ENCODE data around the gene STYX. TPM values are rescaled to one million over a fixed set of nuclear protein-coding genes. Genes with fewer than 3 reads are reported as not detected.
A peak's percentile ranks its signal among the peaks of the same experiment; 100 is the strongest.

STYX gene
- total and polyA plus RNA-seq, 2 experiments from 2014 or later: 23.3 to 40.2 TPM

DNA sequence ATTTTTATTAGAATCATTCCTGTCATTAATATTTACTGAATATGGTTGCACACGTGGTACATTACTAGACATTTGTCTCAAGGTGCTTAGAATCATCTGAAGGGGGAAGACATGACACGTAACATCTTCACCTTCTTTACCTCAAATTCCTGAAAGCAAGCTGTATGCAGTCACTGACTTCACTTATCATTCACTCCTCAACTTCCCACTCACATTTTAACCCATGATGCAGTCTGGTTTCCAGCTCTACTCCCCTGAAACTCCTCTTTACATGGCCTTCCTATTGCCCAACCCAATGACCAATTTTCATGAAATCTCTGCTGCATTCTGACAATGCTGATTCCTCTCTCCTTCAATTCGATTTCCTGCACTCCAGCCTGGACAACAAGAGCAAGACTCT lies 28.7 kb upstream of the STYX start (continued):
- TF ChIP-seq, protein P1, sequence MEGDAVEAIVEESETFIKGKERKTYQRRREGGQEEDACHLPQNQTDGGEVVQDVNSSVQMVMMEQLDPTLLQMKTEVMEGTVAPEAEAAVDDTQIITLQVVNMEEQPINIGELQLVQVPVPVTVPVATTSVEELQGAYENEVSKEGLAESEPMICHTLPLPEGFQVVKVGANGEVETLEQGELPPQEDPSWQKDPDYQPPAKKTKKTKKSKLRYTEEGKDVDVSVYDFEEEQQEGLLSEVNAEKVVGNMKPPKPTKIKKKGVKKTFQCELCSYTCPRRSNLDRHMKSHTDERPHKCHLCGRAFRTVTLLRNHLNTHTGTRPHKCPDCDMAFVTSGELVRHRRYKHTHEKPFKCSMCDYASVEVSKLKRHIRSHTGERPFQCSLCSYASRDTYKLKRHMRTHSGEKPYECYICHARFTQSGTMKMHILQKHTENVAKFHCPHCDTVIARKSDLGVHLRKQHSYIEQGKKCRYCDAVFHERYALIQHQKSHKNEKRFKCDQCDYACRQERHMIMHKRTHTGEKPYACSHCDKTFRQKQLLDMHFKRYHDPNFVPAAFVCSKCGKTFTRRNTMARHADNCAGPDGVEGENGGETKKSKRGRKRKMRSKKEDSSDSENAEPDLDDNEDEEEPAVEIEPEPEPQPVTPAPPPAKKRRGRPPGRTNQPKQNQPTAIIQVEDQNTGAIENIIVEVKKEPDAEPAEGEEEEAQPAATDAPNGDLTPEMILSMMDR (conservative IDR thresholded peaks at IDR 0.05; ENCODE audit: low read depth in 2 of 2): no peak
- TF ChIP-seq, protein P2, sequence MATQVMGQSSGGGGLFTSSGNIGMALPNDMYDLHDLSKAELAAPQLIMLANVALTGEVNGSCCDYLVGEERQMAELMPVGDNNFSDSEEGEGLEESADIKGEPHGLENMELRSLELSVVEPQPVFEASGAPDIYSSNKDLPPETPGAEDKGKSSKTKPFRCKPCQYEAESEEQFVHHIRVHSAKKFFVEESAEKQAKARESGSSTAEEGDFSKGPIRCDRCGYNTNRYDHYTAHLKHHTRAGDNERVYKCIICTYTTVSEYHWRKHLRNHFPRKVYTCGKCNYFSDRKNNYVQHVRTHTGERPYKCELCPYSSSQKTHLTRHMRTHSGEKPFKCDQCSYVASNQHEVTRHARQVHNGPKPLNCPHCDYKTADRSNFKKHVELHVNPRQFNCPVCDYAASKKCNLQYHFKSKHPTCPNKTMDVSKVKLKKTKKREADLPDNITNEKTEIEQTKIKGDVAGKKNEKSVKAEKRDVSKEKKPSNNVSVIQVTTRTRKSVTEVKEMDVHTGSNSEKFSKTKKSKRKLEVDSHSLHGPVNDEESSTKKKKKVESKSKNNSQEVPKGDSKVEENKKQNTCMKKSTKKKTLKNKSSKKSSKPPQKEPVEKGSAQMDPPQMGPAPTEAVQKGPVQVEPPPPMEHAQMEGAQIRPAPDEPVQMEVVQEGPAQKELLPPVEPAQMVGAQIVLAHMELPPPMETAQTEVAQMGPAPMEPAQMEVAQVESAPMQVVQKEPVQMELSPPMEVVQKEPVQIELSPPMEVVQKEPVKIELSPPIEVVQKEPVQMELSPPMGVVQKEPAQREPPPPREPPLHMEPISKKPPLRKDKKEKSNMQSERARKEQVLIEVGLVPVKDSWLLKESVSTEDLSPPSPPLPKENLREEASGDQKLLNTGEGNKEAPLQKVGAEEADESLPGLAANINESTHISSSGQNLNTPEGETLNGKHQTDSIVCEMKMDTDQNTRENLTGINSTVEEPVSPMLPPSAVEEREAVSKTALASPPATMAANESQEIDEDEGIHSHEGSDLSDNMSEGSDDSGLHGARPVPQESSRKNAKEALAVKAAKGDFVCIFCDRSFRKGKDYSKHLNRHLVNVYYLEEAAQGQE (IDR thresholded peaks at IDR 0.05; ENCODE audit: unreplicated experiment): no peak
- TF ChIP-seq ZNF114 (CRISPR knock-in tag; IDR thresholded peaks at IDR 0.05) (no peak), EZH2 (IDR thresholded peaks at IDR 0.05; ENCODE audit: low read depth, unreplicated experiment) (no peak), JUNB (IDR thresholded peaks at IDR 0.05; ENCODE audit: unreplicated experiment) (no peak)
- TF ChIP-seq, protein P3, sequence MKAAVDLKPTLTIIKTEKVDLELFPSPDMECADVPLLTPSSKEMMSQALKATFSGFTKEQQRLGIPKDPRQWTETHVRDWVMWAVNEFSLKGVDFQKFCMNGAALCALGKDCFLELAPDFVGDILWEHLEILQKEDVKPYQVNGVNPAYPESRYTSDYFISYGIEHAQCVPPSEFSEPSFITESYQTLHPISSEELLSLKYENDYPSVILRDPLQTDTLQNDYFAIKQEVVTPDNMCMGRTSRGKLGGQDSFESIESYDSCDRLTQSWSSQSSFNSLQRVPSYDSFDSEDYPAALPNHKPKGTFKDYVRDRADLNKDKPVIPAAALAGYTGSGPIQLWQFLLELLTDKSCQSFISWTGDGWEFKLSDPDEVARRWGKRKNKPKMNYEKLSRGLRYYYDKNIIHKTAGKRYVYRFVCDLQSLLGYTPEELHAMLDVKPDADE (IDR thresholded peaks at IDR 0.05): no peak

DNA sequence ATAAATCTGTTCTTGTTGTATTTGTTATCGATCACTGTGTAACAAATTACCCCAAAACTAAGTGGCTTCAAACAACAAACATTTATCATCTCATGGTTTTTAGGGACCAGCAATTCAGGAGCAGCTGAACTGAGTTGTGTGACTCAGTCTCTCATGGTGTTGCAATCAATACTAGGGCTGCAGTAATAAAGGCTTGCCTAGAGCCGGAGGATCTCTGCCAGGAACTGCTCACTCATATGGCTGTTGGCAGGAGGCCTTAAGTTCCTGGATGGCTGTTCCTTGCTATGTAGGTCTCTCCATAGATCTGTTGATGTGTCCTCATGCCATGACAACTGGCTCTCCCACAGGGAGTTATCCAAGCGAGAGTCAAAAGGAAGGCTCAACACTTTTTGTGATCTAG lies 26.7 kb upstream of the STYX start:
- no peak overlapping the region for H3K27ac ChIP-seq (ENCODE audit: low read depth)
- Mint-ChIP-seq H3K27ac (no peak overlapping the region), H3K9me3 (no peaks in the 10 kb centered on the region; the same call in 2 of the 3 replicates), H3K36me3 (ENCODE audit: low read depth) (peaks cover 9% of the 10 kb centered on the region), H3K4me3 (no peak overlapping the region), H3K27me3 (ENCODE audit: insufficient read depth, low read depth, poor library complexity) (peaks cover 10% of the 10 kb centered on the region), H3K4me1 (peaks cover 11% of the 10 kb centered on the region)
- H3K4me1 ChIP-seq (ENCODE audit: insufficient read depth): peaks cover 10% of the 10 kb centered on the region
- TF ChIP-seq POLR2AphosphoS5 (IDR thresholded peaks at IDR 0.05; ENCODE audit: low read depth) (no peak), CREB1 (CRISPR knock-in tag; IDR thresholded peaks at IDR 0.05; ENCODE audit: low read depth) (no peak), EZH2phosphoT487 (IDR thresholded peaks at IDR 0.05; ENCODE audit: unreplicated experiment) (no peak), ZNF331 (CRISPR knock-in tag; IDR thresholded peaks at IDR 0.05; ENCODE audit: low read depth) (no peak), ZNF114 (CRISPR knock-in tag; IDR thresholded peaks at IDR 0.05) (no peak)
- TF ChIP-seq, protein P2 (IDR thresholded peaks at IDR 0.05; ENCODE audit: unreplicated experiment): no peak
- TF ChIP-seq, protein P3 (IDR thresholded peaks at IDR 0.05): no peak
- H4K20me1 ChIP-seq (replicated peaks; ENCODE audit: insufficient read depth): no peaks in the 10 kb centered on the region
- H3K9me2 ChIP-seq (ENCODE audit: insufficient read depth): no peaks in the 10 kb centered on the region
- no peak overlapping the region for H3K4me2 ChIP-seq
- DNase-seq (ENCODE audit: low spot score) (no peak), ATAC-seq (no peak)
- H3K36me3 ChIP-seq (ENCODE audit: insufficient read depth): no peaks in the 10 kb centered on the region
- peak overlapping the region; percentile 6; the same call in 1 of the 2 replicates for H2AFZ ChIP-seq
- no peaks in the 10 kb centered on the region for H3K27me3 ChIP-seq (ENCODE audit: insufficient read depth)
- H3K4me3 ChIP-seq: no peak overlapping the region
- 0 out of 2 replicates have a peak, but pooled peaks cover 4% of the 10 kb centered on the region for H3F3A ChIP-seq (replicated peaks; ENCODE audit: low read depth)
- peaks cover 12% of the 10 kb centered on the region for H3K79me2 ChIP-seq (replicated peaks; ENCODE audit: insufficient read depth)

Data from GM23338 (cell line).